WI38 (cell line): ENCODE data around the gene CADPS2.

Source experiments
- H3K4me3 ChIP-seq: 2 replicates; pipeline ENCODE4 v1.5.1; 2011; ENCODE audit warnings: low read depth, mild to moderate bottlenecking, control low read depth, low read length
- TF ChIP-seq, protein P1 (sequence below): IDR thresholded peaks from 2 replicates; pipeline ENCODE4 v1.5.1; 2012; ENCODE audit warnings: low read depth, mild to moderate bottlenecking, control low read depth, low read length

CADPS2 gene

GRCh38 chr7:122303531-122304318 is 582.5 kb downstream of the CADPS2 start:
- TF ChIP-seq, protein P1, sequence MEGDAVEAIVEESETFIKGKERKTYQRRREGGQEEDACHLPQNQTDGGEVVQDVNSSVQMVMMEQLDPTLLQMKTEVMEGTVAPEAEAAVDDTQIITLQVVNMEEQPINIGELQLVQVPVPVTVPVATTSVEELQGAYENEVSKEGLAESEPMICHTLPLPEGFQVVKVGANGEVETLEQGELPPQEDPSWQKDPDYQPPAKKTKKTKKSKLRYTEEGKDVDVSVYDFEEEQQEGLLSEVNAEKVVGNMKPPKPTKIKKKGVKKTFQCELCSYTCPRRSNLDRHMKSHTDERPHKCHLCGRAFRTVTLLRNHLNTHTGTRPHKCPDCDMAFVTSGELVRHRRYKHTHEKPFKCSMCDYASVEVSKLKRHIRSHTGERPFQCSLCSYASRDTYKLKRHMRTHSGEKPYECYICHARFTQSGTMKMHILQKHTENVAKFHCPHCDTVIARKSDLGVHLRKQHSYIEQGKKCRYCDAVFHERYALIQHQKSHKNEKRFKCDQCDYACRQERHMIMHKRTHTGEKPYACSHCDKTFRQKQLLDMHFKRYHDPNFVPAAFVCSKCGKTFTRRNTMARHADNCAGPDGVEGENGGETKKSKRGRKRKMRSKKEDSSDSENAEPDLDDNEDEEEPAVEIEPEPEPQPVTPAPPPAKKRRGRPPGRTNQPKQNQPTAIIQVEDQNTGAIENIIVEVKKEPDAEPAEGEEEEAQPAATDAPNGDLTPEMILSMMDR, result no peak
- no peak overlapping the region for H3K4me3 ChIP-seq

DNA sequence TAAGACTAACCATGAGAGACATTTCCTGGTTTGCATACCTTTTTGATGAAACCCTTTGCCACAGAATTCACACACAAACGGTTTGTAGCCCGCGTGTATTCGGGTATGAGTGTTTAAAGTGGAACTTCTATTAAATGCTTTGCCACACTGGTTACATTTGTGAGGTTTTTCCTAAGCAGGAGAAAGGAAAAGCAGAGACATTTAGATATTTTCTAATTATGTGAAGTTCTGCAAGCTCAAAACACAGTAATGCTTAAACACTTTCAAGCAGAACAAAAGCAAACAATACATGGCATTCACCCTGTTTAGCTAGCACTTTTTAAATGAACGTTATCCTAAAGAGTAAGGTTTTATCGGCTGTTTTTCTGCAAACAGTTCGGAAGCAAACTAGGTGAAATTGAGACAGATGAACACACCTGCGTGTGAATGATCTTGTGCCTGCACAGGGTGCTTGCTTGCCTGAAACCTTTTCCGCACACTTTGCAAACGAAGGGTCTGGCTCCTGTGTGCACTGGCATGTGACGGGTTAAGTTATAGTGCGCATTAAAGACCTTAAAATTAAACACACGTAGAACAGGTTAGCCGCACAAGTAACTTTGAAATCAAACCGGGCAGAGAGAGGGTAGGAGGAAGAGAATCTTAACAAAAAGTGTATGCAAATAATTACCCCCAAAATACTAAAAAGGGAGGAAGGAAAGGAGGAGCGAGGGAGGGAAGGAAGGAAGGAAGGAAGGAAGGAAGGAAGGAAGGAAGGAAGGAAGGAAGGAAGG is 583.3 kb downstream of the CADPS2 start:
- TF ChIP-seq, protein P1, result no peak
- H3K4me3 ChIP-seq, result no peak overlapping the region

- TF ChIP-seq, protein P1, result no peak
- no peak overlapping the region for H3K4me3 ChIP-seq
Measured at GRCh38 chr7:122301858-122302760, 584.2 kb downstream of the CADPS2 start.

- H3K4me3 ChIP-seq, result no peak overlapping the region
- TF ChIP-seq, protein P1, result no peak
Measured at GRCh38 chr7:122300956-122301833, 585.1 kb downstream of the CADPS2 start.

GRCh38 chr7:122300211-122300932 is 585.9 kb downstream of the CADPS2 start:
- TF ChIP-seq, protein P1, result no peak

More at GRCh38 chr7:122300211-122300932, 585.9 kb downstream of the CADPS2 start:
- H3K4me3 ChIP-seq, result no peak overlapping the region
